ENCODE data around the gene SNX21.

SNX21 gene

GRCh38 chr20:45813006-45813340, 20.6 kb upstream of the SNX21 start:
- TF ChIP-seq SIN3A (IDR thresholded peaks at IDR 0.05; ENCODE audit: borderline replicate concordance, insufficient read depth, low read length) (no peak), REST (IDR thresholded peaks at IDR 0.05; ENCODE audit: insufficient read depth in 1 of 2, low read depth in 2 of 2, low read length in 2 of 2) (no peak), POLR2AphosphoS5 (IDR thresholded peaks at IDR 0.05; ENCODE audit: low read depth, low read length) (no peak), FOXP2 (optimal IDR thresholded peaks at IDR 0.05; ENCODE audit: borderline replicate concordance, extremely low read depth, extremely low read length, insufficient read depth) (no peak), TAF1 (IDR thresholded peaks at IDR 0.05; ENCODE audit: borderline replicate concordance, insufficient read depth, low read length) (no peak)

DNA sequence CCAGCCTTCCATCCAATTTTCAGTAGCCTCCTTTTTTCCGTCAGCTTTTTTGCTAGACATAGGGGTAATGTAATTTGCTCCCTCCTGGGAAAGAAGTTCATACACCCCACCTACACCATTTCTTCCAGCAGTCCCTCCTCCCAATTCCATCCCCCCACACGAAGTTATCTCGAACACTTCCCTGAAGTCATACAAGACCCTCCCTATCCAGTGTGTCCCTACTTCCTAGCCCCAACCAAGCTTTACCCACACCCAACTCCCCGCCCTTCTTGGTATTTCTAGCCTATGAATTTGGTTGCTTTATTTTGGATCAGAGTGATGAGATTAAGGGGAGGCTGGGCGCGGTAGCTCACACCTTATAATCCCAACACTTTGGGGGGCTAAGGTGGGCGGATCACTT, 20.1 kb upstream of the SNX21 start:
- TF ChIP-seq REST (IDR thresholded peaks at IDR 0.05; ENCODE audit: insufficient read depth in 1 of 2, low read depth in 2 of 2, low read length in 2 of 2) (no peak), TAF1 (IDR thresholded peaks at IDR 0.05; ENCODE audit: borderline replicate concordance, insufficient read depth, low read length) (no peak), FOXP2 (optimal IDR thresholded peaks at IDR 0.05; ENCODE audit: borderline replicate concordance, extremely low read depth, extremely low read length, insufficient read depth) (no peak), POLR2AphosphoS5 (IDR thresholded peaks at IDR 0.05; ENCODE audit: low read depth, low read length) (no peak; the same call in 1 of the 2 replicates), SIN3A (IDR thresholded peaks at IDR 0.05; ENCODE audit: borderline replicate concordance, insufficient read depth, low read length) (no peak)

DNA sequence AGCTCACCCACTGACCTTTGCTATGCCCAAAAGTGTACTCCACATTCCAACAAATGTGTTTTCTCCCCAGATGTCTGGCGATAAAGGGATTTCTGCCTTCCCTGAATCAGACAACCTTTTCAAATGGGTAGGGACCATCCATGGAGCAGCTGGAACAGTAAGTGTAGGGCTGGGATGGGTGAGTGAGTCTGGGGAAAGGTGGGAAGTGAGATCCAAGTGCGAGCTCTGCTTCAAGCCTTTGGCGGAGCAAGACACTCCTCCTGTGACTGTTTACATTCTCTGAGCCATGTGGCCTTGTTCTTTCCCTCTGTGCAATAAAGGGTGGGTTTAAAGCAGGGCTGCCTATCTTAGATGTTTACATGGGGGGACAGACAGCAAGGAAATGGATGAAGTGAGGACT, 19.3 kb upstream of the SNX21 start:
- no peak for TF ChIP-seq TAF1 (IDR thresholded peaks at IDR 0.05; ENCODE audit: borderline replicate concordance, insufficient read depth, low read length)
- TF ChIP-seq SIN3A (IDR thresholded peaks at IDR 0.05; ENCODE audit: borderline replicate concordance, insufficient read depth, low read length) = no peak
- TF ChIP-seq FOXP2 (optimal IDR thresholded peaks at IDR 0.05; ENCODE audit: borderline replicate concordance, extremely low read depth, extremely low read length, insufficient read depth) = no peak
- no peak for TF ChIP-seq REST (IDR thresholded peaks at IDR 0.05; ENCODE audit: insufficient read depth in 1 of 2, low read depth in 2 of 2, low read length in 2 of 2)
- no peak for TF ChIP-seq POLR2AphosphoS5 (IDR thresholded peaks at IDR 0.05; ENCODE audit: low read depth, low read length)

- TF ChIP-seq SIN3A (IDR thresholded peaks at IDR 0.05; ENCODE audit: borderline replicate concordance, insufficient read depth, low read length) (no peak), FOXP2 (optimal IDR thresholded peaks at IDR 0.05; ENCODE audit: borderline replicate concordance, extremely low read depth, extremely low read length, insufficient read depth) (no peak), REST (IDR thresholded peaks at IDR 0.05; ENCODE audit: insufficient read depth in 1 of 2, low read depth in 2 of 2, low read length in 2 of 2) (no peak), POLR2AphosphoS5 (IDR thresholded peaks at IDR 0.05; ENCODE audit: low read depth, low read length) (no peak), TAF1 (IDR thresholded peaks at IDR 0.05; ENCODE audit: borderline replicate concordance, insufficient read depth, low read length) (no peak)
Measured at GRCh38 chr20:45816951-45817350, 16.6 kb upstream of the SNX21 start.

Measured in PFSK-1 (cell line).